HG02885 (cell line): Measurements from ENCODE around the gene CSGALNACT2.

Source experiments
- ATAC-seq: cut with Tn5 transposase; IDR thresholded peaks from one replicate; pipeline ENCODE4 v1.9.1; 2021; ENCODE audit warnings: mild to moderate bottlenecking; ENCODE audit not compliant: unreplicated experiment, poor library complexity

CSGALNACT2 gene

DNA sequence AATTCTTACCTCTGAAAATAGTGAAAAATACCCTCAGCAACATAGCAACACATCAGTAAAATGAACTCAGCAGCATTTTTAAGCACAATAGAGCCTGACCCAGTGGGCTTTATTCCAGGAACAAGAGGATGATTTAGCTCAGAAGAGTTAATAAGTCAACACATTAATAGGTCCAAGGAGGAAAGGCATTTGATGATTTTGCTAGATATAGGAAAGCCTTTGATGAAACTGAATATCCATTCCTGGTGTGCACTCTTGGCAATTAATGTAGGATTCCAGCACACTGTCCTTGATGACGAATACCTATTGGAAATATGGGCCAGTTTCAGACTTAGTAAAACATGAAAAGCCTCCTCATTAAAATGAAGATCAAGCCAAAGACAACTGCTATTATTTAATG is 86.1 kb downstream of the CSGALNACT2 start:
- ATAC-seq: no peak

- ATAC-seq: no peak
Measured at GRCh38 chr10:43225004-43225786, 87.0 kb downstream of the CSGALNACT2 start.

DNA sequence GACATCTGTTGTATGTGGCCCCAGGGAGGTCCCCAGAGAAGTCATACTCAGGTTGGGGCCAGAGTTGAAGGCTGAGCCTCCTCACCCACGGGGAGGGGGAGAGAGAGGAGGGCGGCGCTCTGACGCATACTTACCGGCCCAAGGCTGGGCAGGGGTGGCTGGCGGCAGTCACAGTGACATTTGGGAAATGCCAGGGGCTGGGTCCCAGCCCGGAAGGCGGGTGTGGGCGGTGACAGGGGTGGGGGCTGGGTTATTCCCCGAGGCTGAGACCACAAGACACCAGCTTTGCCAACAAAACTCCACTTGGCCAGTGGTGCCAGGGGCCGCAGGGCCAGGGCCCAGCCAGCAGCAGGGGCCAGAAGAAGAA is 87.5 kb downstream of the CSGALNACT2 start:
- no peak for ATAC-seq

DNA sequence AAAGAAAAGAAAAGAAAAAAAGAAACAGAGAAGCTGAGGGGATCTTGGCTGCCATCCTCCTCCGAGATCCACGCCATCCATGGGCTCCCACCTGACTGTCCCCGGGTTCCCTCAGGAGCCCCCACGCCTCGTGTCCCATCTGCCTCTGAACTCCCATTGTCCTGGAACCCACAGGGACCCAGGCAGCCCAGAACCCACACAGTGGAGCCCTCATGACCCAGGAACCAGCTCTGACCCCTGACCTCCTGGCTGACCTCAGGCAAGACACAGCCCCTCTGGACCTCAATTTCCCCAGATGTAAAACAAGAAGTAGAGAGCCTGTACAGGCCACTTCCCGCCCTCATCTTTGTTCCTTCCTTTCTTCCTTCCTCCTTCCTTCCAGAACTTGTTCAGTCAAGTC is 88.2 kb downstream of the CSGALNACT2 start:
- ATAC-seq: no peak

GRCh38 chr10:43226851-43227845 is 88.9 kb downstream of the CSGALNACT2 start:
- ATAC-seq: no peak

- no peak for ATAC-seq
Measured at GRCh38 chr10:43227911-43228782, 89.9 kb downstream of the CSGALNACT2 start.

- ATAC-seq: no peak
Measured at GRCh38 chr10:43228783-43229207, 90.5 kb downstream of the CSGALNACT2 start.

- no peak for ATAC-seq
Measured at GRCh38 chr10:43229208-43230061, 91.2 kb downstream of the CSGALNACT2 start.

GRCh38 chr10:43230101-43230908 is 92.1 kb downstream of the CSGALNACT2 start:
- no peak for ATAC-seq

DNA sequence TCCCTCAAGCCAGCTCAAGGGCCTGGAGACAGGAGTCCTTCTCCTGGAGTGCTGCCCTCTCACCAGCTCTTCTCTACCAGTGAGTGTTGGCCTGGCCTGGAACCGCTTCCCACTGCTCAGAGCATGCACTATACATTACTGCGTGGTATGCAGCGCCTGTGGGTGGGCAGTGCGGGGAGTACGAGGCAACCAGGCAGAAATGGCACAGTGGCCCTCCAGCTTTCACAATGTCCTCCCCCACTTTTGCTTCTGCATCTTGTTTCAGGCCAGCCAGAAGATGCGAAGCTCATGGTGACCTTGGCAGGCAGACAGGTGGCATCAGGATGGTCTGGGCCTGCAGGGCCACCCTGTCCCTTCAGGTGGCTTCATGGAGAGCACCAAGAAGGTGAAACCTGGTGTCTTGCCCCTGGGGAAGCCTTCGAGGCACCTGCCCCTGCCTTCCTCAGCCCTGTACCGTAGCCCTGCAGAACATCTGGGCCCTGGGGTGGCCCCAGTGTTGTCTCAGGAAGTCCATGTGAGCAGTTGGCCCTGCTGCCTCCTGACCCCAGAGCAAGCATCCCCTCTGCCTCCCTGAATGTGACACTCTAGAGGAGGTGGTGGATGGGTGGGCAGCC is 92.8 kb downstream of the CSGALNACT2 start:
- no peak for ATAC-seq

GRCh38 chr10:43231523-43232078 is 93.4 kb downstream of the CSGALNACT2 start:
- no peak for ATAC-seq

DNA sequence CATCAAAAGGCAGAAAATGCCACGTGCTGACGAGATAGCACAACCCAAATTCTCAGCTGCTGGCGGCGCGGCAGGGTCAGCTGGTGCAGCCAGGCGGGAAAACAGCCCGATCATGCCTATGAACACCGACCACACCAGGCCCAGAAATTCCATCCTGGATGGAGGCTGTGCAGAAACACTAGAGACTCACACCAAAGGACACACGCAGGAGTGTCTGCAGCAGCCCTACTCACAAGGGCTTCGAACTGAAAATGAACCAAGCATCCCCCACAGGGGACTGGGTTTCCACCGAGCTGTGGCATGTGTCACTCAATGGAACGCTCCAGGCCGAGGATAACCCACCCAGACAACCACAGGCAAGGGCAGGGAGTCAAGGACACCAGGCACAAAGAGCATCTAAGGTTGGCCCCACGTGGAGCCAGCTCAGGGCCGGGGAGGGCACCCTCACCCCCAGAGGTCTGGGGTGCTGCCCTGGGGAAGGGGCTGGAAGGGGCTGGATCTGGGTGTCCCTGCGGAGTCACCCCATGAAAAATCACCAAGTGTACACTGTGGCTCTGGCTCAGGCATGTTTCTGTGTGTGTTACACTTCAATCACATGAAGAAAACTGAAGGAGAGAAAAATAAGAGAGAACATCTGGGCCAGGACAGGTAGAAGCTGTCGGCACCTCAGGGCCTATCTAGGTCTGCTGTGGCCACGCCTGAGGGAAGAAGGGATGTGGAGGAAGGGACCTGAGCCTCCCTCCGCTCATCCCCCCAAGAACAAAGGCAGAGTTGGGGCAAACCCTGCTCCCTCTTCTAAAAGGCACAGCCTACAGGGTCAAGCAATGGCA is 95.6 kb downstream of the CSGALNACT2 start:
- no peak for ATAC-seq

- ATAC-seq: no peak
Measured at GRCh38 chr10:43234471-43235041, 96.3 kb downstream of the CSGALNACT2 start.
